Measurements from ENCODE around the gene SMPD1.

SMPD1 gene

DNA sequence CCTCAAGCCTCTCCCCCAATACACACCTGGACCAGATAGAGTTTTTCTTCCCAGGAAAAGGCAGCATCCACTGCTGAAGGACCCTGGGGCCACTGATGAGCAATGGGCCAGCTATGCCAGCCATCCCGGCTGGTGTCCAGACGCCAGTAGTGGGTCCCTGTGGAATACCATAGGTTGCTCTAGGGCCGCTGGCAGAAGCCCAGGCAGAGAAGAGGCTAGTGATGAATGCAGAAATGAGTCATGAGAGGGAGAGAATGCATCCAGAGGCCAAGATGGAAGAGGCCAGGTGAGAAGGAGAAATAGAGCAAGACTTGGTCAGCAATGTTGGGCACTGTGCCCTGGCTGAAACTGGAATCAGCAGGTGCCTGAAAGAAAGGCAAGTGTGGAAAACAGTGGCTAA is 41.6 kb downstream of the SMPD1 start:
- TF ChIP-seq, protein P1, sequence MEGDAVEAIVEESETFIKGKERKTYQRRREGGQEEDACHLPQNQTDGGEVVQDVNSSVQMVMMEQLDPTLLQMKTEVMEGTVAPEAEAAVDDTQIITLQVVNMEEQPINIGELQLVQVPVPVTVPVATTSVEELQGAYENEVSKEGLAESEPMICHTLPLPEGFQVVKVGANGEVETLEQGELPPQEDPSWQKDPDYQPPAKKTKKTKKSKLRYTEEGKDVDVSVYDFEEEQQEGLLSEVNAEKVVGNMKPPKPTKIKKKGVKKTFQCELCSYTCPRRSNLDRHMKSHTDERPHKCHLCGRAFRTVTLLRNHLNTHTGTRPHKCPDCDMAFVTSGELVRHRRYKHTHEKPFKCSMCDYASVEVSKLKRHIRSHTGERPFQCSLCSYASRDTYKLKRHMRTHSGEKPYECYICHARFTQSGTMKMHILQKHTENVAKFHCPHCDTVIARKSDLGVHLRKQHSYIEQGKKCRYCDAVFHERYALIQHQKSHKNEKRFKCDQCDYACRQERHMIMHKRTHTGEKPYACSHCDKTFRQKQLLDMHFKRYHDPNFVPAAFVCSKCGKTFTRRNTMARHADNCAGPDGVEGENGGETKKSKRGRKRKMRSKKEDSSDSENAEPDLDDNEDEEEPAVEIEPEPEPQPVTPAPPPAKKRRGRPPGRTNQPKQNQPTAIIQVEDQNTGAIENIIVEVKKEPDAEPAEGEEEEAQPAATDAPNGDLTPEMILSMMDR (IDR thresholded peaks at IDR 0.05): no peak
- H3K9me3 ChIP-seq: no peaks in the 10 kb centered on the region
- H3K4me3 ChIP-seq: no peak overlapping the region
- peaks cover 0 to 5% (median 0%) of the 10 kb centered on the region in 4 donors for H3K4me1 ChIP-seq
- no peaks in the 10 kb centered on the region for H3K36me3 ChIP-seq
- intact Hi-C loops (cut with DNase I; ENCODE audit: low total_unique reads): loop anchor here (2.0 kb wide), 1 partner anchor 57 kb away; no protein-coding TSS in a partner anchor
- no peak overlapping the region for H3K27ac ChIP-seq
- H3K27me3 ChIP-seq: no peaks in the 10 kb centered on the region
- no peak for DNase-seq

DNA sequence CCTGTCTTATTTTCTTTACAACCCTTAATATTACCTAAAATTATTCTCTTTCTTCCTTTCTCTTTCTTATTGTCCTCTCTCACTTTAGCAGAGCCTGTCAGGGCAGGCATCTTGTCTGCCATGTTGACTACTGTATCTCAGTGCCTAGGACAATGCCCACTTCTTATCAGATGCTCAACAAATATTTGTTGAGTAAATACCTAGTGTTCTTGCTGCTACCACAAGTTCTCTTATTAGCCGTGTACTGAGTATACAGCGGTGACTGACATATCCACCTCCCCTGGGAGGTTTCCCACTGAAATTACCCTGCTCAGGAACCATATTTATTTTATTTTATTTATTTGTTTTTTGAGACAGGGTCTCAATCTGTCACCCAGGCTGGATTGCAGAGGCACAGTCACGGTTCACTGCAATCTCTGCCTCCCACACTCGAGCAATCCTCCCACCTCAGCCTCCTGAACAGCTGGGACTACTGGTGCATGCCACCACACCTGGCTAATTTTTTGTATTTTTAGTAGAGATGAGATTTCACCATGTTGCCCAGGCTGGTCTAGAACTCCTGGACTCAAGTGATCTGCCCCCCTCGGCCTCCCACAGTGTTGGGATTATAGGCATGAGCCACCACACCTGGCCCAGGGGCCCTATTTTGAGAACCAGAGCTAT is 43.9 kb downstream of the SMPD1 start:
- Histone ChIP-seq H3K9me3 (no peaks in the 10 kb centered on the region), H3K36me3 (no peaks in the 10 kb centered on the region), H3K4me3 (no peak overlapping the region), H3K4me1 (peaks cover 0 to 5% (median 0%) of the 10 kb centered on the region in 4 donors), H3K27ac (no peak overlapping the region), H3K27me3 (no peaks in the 10 kb centered on the region)
- intact Hi-C loops (cut with DNase I; ENCODE audit: low total_unique reads): loop anchor here (2.0 kb wide), 1 partner anchor 59 kb away; no protein-coding TSS in a partner anchor
- TF ChIP-seq, protein P1 (IDR thresholded peaks at IDR 0.05): no peak
- DNase-seq: no peak

DNA sequence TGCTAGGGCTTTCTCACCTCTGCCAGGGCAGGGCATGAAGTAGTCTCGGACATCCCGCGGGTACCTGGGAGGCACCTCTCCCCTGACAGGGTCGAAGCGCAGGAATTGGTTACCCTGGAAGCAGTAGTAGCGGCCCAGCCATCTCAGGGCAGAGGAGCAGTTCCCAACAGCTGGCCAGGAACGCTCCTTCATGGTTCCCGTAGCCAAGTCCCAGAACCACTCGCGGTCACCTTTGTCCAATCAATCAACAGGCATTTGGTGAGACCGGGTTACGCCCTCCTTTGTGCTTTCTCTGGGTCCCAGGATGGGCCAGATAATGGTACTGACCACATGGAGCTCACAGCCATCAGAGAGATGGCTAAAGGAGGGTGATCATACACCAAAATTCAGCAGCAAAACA is 47.1 kb downstream of the SMPD1 start:
- no peak overlapping the region for H3K27ac ChIP-seq

DNA sequence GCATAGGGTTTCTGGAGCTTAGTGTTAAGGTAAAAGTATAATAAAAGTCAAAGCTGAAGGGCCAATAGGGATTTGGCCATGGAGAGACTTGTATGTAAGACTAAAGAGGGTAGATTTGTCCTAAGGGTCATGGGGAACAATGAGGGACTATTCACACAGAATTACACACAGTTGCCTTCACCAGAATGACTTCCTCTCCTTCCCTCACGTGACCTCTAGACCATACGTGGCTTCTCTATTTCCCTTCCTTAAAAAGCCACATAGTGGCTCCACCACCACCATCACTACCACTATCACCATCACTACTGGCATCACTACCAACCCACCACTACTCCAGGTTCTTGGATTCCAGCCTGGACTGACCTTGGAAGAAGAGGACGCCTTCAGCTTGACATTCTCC is 47.7 kb downstream of the SMPD1 start:
- DNase-seq: no peak
- Histone ChIP-seq H3K4me3 (no peak overlapping the region), H3K36me3 (no peaks in the 10 kb centered on the region), H3K27ac (no peak overlapping the region), H3K9me3 (no peaks in the 10 kb centered on the region), H3K27me3 (no peaks in the 10 kb centered on the region), H3K4me1 (peaks cover 0 to 22% (median 6%) of the 10 kb centered on the region in 4 donors)
- TF ChIP-seq, protein P1 (IDR thresholded peaks at IDR 0.05): no peak
- intact Hi-C loops (cut with DNase I; ENCODE audit: low total_unique reads): no loop called here

More for the DNA sequence above, 47.1 kb downstream of the SMPD1 start:
- H3K4me1 ChIP-seq: peaks cover 0 to 18% (median 4%) of the 10 kb centered on the region in 4 donors
- no peaks in the 10 kb centered on the region for H3K36me3 ChIP-seq
- no peaks in the 10 kb centered on the region for H3K9me3 ChIP-seq
- H3K27me3 ChIP-seq: no peaks in the 10 kb centered on the region
- H3K4me3 ChIP-seq: no peak overlapping the region
- no peak for DNase-seq
- intact Hi-C loops (cut with DNase I; ENCODE audit: low total_unique reads): no loop called here
- TF ChIP-seq, protein P1 (IDR thresholded peaks at IDR 0.05): no peak

DNA sequence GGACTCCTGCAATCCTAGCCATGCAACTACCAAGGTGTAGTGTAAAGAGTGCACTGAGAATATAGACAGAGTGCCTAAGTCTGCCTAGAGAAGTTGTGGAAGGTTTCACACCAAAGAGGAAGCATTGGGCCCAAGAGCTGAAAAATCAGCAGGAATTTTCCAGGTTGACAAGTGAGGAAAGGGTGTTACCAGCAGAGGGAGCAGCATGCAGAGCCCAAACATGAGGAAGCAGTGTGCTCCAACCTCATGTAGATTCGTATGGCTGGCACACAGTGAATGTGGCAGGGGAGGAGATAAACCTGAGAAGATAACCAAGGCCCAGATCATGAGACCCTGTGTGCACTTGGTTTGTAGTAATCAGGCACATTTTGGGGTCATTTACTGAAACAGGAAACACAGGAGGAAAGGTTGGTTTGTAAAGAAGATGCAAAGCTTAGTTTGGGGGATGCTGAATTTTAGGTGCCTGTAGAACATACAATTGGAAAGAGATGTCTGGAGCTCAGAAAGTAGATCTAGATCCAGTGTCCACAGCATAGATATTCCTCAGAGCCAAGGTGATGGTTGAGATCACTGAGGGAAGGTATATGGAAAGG is 48.8 kb downstream of the SMPD1 start:
- Histone ChIP-seq H3K9me3 (no peaks in the 10 kb centered on the region), H3K4me1 (peaks cover 0 to 22% (median 6%) of the 10 kb centered on the region in 4 donors), H3K27me3 (no peaks in the 10 kb centered on the region), H3K27ac (no peak overlapping the region), H3K36me3 (no peaks in the 10 kb centered on the region), H3K4me3 (no peak overlapping the region)
- peak in 1 of 2 donors; percentile 41 for DNase-seq
- TF ChIP-seq, protein P1 (IDR thresholded peaks at IDR 0.05): peak; percentile 47 to 53
- intact Hi-C loops (cut with DNase I; ENCODE audit: low total_unique reads): no loop called here

Data from tibial artery (tissue), 4 donors.